Loucy (cell line): ENCODE results near the gene AKNA.

Experiments used
- CTCF ChIP-seq: fragments of 200-600 bp; sonication (generic); conservative IDR thresholded peaks from 2 replicates; pipeline ENCODE4 v1.5.1; 2014; ENCODE audit warnings: mild to moderate bottlenecking, antibody characterized with exemption, low read length
- EZH2phosphoT487 ChIP-seq: fragments of 200-600 bp; IDR thresholded peaks from 2 replicates; pipeline ENCODE4 v1.6.1; 2018; ENCODE audit warnings: antibody characterized with exemption, mild to moderate bottlenecking, moderate library complexity, borderline replicate concordance

GRCh38 chr9:114291886-114292590 is 95.7 kb downstream of the AKNA start:
- TF ChIP-seq CTCF (no peak), EZH2phosphoT487 (no peak)
